Fibroblast of lung (primary cell): ENCODE data around the gene MFAP2. TPM values are rescaled to one million over a fixed set of nuclear protein-coding genes. Genes with fewer than 3 reads are reported as not detected.
A peak's percentile ranks its signal among the peaks of the same experiment; 100 is the strongest.
"Not testable (repeated sequence)": the region's sequence is repeated elsewhere in the genome, so short reads cannot be mapped to it uniquely, and the experiment has no call there.

Experiments used
- DNase-seq, 2 donors: peaks; one replicate each; pipeline versions ENCODE4 v3.0.0 to v3.0.0-alpha.2; 2010; ENCODE audit warnings: low read depth in 2 of 2
- H2AFZ ChIP-seq: 2 replicates; pipeline ENCODE4 v1.5.1; 2012; ENCODE audit warnings: low read length, control low read depth, inconsistent platforms
- H3K27ac ChIP-seq: 2 replicates; pipeline ENCODE4 v1.5.1; 2011; ENCODE audit warnings: low read length, control low read depth; ENCODE audit not compliant: insufficient read depth
- H3K27me3 ChIP-seq: 2 replicates; pipeline ENCODE4 v1.5.1; 2011; ENCODE audit warnings: mild to moderate bottlenecking, low read length; ENCODE audit not compliant: control insufficient read depth, insufficient read depth
- H3K36me3 ChIP-seq: 2 replicates; pipeline ENCODE4 v1.5.1; 2011; ENCODE audit warnings: low read length; ENCODE audit not compliant: control insufficient read depth, insufficient read depth
- H3K4me1 ChIP-seq: 2 replicates; pipeline ENCODE4 v1.5.1; 2011; ENCODE audit warnings: low read length; ENCODE audit not compliant: control insufficient read depth, insufficient read depth; ENCODE audit errors: extremely low read depth
- H3K4me2 ChIP-seq: 2 replicates; pipeline ENCODE4 v1.5.1; 2011; ENCODE audit warnings: low read length, control low read depth; ENCODE audit not compliant: insufficient read depth; ENCODE audit errors: extremely low read depth
- H3K4me3 ChIP-seq, 4 experiments: fragments of 200-600 bp in 1 of 4; sonication (generic) in 1 of 4; replicated peaks in 1 of 4; 2 replicates each; pipeline ENCODE4 v1.5.1; 2011 to 2016; ENCODE audit warnings: low read length in 4 of 4, low read depth in 3 of 4, mild to moderate bottlenecking in 3 of 4, control low read depth in 2 of 4, inconsistent platforms in 1 of 4, mixed read lengths in 1 of 4; ENCODE audit not compliant: insufficient read depth in 1 of 4; ENCODE audit errors: control extremely low read depth in 1 of 4
- H3K79me2 ChIP-seq: 2 replicates; pipeline ENCODE4 v1.5.1; 2012; ENCODE audit warnings: mild to moderate bottlenecking, low read length, inconsistent platforms; ENCODE audit not compliant: control insufficient read depth, insufficient read depth
- H3K9ac ChIP-seq: 2 replicates; pipeline ENCODE4 v1.5.1; 2011; ENCODE audit warnings: mild to moderate bottlenecking, low read length, control low read depth; ENCODE audit not compliant: insufficient read depth
- H3K9me3 ChIP-seq: 2 replicates; pipeline ENCODE4 v1.5.1; 2012; ENCODE audit warnings: low read depth, low read length; ENCODE audit not compliant: control insufficient read depth, insufficient read depth
- H4K20me1 ChIP-seq: 2 replicates; pipeline ENCODE4 v1.5.1; 2011; ENCODE audit warnings: low read length; ENCODE audit not compliant: control insufficient read depth, insufficient read depth; ENCODE audit errors: extremely low read depth
- EZH2 ChIP-seq: IDR thresholded peaks from 2 replicates; pipeline ENCODE4 v1.5.1; 2012; ENCODE audit warnings: low read length, control low read depth, mild to moderate bottlenecking; ENCODE audit errors: missing control alignments
- polyA plus RNA-seq, 2 donors: library from polyadenylated mRNA; depleted of rRNA in 1 of 2; stranded (reverse) in 1 of 2; unstranded in 1 of 2; fragments of >200 nt; gene quantifications; 2 replicates each; pipeline ENCODE4 v1.2.1, GENCODE V29; 2011 to 2012; ENCODE audit warnings: missing spikeins in 1 of 2
- total RNA-seq: library from RNA; depleted of rRNA; stranded (reverse); fragments of >200 nt; gene quantifications from 2 replicates; pipeline ENCODE4 v1.2.1, GENCODE V29; 2014
- TF ChIP-seq, protein P1 (sequence below), 2 donors: IDR thresholded peaks in 1 of 2; conservative IDR thresholded peaks in 1 of 2; 1 replicate in 1 of 2; 2 replicates in 1 of 2; pipeline ENCODE4 v1.5.1; 2011 to 2012; ENCODE audit warnings: low read length in 2 of 2, control low read depth in 1 of 2, inconsistent platforms in 1 of 2, low read depth in 1 of 2, mild to moderate bottlenecking in 1 of 2

MFAP2 gene
- total and polyA plus RNA-seq, 2 donors (not counting 1 experiment from before 2014, with no cell fraction given): 14.1 to 16.2 TPM

- no peak for DNase-seq
- H3K4me3 ChIP-seq: no peak overlapping the region
- TF ChIP-seq, protein P1, sequence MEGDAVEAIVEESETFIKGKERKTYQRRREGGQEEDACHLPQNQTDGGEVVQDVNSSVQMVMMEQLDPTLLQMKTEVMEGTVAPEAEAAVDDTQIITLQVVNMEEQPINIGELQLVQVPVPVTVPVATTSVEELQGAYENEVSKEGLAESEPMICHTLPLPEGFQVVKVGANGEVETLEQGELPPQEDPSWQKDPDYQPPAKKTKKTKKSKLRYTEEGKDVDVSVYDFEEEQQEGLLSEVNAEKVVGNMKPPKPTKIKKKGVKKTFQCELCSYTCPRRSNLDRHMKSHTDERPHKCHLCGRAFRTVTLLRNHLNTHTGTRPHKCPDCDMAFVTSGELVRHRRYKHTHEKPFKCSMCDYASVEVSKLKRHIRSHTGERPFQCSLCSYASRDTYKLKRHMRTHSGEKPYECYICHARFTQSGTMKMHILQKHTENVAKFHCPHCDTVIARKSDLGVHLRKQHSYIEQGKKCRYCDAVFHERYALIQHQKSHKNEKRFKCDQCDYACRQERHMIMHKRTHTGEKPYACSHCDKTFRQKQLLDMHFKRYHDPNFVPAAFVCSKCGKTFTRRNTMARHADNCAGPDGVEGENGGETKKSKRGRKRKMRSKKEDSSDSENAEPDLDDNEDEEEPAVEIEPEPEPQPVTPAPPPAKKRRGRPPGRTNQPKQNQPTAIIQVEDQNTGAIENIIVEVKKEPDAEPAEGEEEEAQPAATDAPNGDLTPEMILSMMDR (conservative IDR thresholded peaks at IDR 0.05 in 1 of 2, IDR thresholded peaks at IDR 0.05 in 1 of 2; ENCODE audit: low read depth in 1 of 2, low read length in 2 of 2): no peak
- no peak for TF ChIP-seq EZH2
- no peaks in the 10 kb centered on the region for H3K27me3 ChIP-seq
- no peaks in the 10 kb centered on the region for H3K79me2 ChIP-seq
- no peaks in the 10 kb centered on the region for H3K9me3 ChIP-seq
- no peaks in the 10 kb centered on the region for H4K20me1 ChIP-seq
- H3K9ac ChIP-seq: no peak overlapping the region
- H3K36me3 ChIP-seq: no peaks in the 10 kb centered on the region
- no peak overlapping the region for H2AFZ ChIP-seq
- no peak overlapping the region for H3K4me2 ChIP-seq
- no peak overlapping the region for H3K27ac ChIP-seq
- H3K4me1 ChIP-seq: no peaks in the 10 kb centered on the region
Observed at GRCh38 chr1:16954579-16954978, 25.8 kb downstream of the MFAP2 start.

DNA sequence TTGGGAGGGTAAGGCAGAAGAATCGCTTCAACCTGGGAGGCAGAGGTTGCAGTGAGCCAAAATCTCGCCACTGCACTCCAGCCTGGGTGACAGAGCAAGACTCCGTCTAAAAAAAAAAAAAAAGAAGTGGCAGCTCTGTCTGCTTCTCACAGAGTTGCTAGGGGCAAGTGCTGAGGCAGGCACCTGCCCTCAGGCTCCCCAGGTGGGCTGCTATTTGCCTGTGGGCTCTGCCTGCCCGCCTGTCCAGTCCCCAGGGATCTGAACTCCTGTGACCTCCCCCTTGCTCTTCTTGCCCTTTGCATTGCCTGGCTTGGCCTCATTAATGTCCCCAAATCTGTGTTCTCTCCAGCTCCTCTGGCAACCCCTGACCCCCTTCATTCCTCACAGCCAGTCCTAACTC is 28.0 kb downstream of the MFAP2 start:
- not testable (repeated sequence) for H3K4me1 ChIP-seq, DNase-seq, H4K20me1 ChIP-seq, H3K27ac ChIP-seq, H3K9ac ChIP-seq, H3K4me3 ChIP-seq, H3K36me3 ChIP-seq, H3K27me3 ChIP-seq, H3K79me2 ChIP-seq, H3K4me2 ChIP-seq, H3K9me3 ChIP-seq, H2AFZ ChIP-seq

DNA sequence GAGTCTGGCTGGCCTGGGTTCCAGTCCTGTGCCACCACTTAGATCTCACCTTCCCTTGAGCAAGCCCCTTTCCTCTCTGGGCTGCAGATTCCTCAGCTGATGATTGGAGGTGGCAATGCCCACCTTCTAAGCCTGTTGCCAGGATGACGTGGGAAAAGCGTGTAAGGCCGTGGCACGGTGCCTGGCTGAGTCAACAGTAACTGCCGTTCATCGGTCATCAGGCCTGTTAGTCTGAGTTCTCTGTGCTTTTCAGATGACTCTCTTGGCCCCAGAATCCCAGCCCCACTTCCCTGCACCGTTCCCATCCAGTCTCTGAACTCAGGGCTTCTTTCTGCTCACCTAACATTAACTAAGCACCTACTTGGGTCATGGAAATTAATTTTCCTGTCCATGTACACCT is 31.4 kb downstream of the MFAP2 start:
- DNase-seq: peak; percentile 23 to 73
- not testable (repeated sequence) for H3K27me3 ChIP-seq, H3K27ac ChIP-seq, H3K4me3 ChIP-seq, H3K9ac ChIP-seq, H3K4me1 ChIP-seq, H4K20me1 ChIP-seq, H3K79me2 ChIP-seq, H3K36me3 ChIP-seq, H3K9me3 ChIP-seq, H3K4me2 ChIP-seq, H2AFZ ChIP-seq

DNA sequence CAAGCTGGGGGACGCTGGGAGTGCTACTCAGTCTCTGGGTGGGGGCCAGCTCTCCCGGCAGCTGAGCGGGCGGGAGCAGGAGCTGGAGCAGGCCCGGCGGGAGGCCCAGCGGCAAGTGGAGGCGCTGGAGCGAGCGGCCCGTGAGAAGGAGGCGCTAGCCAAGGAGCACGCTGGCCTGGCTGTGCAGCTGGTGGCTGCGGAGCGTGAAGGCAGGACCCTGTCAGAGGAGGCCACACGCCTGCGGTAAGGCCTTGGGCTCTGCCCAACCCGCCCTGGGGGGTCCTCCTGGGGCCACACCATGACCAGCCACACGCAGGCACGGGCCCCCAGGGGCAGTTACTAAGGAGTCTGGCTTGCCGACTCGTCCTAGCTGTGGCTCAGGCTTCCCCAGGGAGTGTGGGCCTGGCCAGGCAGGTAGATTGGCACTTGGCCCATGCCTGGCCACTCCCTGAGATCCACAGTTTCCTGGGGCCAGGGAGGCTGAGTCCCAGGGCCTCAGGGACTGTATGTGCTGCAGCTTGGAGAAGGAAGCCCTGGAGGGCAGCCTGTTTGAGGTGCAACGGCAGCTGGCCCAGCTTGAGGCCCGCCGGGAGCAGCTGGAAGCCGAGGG is 32.0 kb downstream of the MFAP2 start:
- not testable (repeated sequence) for H3K4me3 ChIP-seq, H4K20me1 ChIP-seq, H3K4me2 ChIP-seq, H2AFZ ChIP-seq, H3K27ac ChIP-seq, H3K36me3 ChIP-seq, H3K9me3 ChIP-seq, H3K79me2 ChIP-seq, H3K27me3 ChIP-seq, H3K9ac ChIP-seq, H3K4me1 ChIP-seq
- peak in 1 of 2 donors; percentile 25 for DNase-seq
